Mesodermal cell (in vitro differentiated cells): Measurements from ENCODE around the gene GCHFR.

Experiments
- H3K27ac ChIP-seq: 2 replicates; pipeline ENCODE4 v1.7.0; 2013; ENCODE audit warnings: mild to moderate bottlenecking, low read depth, low read length, moderate library complexity; ENCODE audit not compliant: severe bottlenecking
- H3K36me3 ChIP-seq: 2 replicates; pipeline ENCODE4 v1.7.1; 2013; ENCODE audit warnings: mild to moderate bottlenecking, low read length, moderate library complexity; ENCODE audit not compliant: control insufficient read depth, insufficient read depth
- H3K4me1 ChIP-seq: one replicate; pipeline ENCODE4 v1.7.1; 2013; ENCODE audit warnings: mild to moderate bottlenecking, low read length; ENCODE audit not compliant: insufficient read depth, control insufficient read depth, poor library complexity, severe bottlenecking
- H3K4me3 ChIP-seq: 2 replicates; pipeline ENCODE4 v1.7.0; 2013; ENCODE audit warnings: low read length, control low read depth, mild to moderate bottlenecking; ENCODE audit not compliant: insufficient read depth, poor library complexity, severe bottlenecking; ENCODE audit errors: extremely low read depth
- H3K9me3 ChIP-seq: 2 replicates; pipeline ENCODE4 v1.7.1; 2013; ENCODE audit warnings: mild to moderate bottlenecking, low read length, moderate library complexity; ENCODE audit not compliant: control insufficient read depth
- WGBS, 2 experiments: methylation state at CpG; one replicate each; pipeline ENCODE4 v1.1.5; 2013; ENCODE audit warnings: missing lambda C conversion rate in 2 of 2; ENCODE audit not compliant: insufficient coverage in 2 of 2; 5-methylcytosine and 5-hydroxymethylcytosine counted together

Gene GCHFR

DNA sequence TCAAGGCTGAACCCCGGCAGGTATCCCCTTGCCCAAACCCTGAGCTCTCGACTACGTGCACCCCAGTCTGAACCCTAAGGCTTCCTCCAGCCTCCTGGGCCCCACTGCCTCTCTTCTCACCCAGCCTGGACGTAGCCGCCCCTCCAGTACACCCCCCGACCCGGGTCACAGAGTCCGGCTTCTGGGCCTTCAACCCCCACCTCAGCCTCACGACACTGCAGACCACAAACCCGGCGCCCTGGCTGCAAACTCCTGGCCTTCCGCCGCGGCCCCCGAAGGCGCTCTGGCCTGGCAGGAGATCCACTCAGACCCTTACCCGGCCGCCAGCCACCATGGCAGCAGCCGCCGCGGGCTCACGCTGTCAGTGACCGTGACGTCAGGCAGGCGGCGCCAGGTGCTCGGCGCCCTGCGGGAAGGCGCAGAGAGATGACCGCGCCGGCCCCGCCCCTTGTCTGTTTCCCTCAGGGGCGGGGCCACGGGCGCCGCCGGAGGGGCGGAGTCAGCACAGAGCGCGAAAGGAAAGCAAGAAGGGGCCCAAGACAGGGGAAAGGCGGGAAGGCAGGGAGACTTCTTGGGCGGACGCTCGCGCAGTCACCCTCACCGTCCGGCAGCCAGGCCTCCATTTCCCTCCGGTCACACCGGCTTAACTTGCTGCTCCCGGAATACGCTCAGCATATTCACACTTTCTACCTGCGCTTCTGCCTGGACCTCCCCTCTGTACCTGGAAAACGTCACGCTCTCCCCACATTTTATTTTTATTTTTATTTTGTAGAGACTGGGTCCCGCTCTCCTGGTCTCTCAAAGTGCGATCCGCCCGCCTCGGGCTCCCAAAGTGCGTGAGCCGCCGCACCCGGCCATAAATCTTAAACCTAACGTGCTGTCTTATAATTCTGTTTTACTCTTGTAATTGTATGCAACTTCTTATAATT lies 8.7 kb upstream of the GCHFR start, which contains the start of gene RMDN3:
RMDN3 (minus strand) TSS at position 372 of the 929 bp plus-strand sequence. CDS start 471 bp downstream, outside the sequence.
- H3K9me3 ChIP-seq = no peaks in the 10 kb centered on the region
- H3K4me3 ChIP-seq = peak within 1 kb of the TSS; percentile 92
- peaks cover 20% of the 10 kb centered on the region for H3K36me3 ChIP-seq
- H3K4me1 ChIP-seq = no peaks in the 10 kb centered on the region
- WGBS, 2 experiments = 1% methylated on average over 40 to 51 of the region's 66 CpGs
- H3K27ac ChIP-seq = peak within 1 kb of the TSS; percentile 78

DNA sequence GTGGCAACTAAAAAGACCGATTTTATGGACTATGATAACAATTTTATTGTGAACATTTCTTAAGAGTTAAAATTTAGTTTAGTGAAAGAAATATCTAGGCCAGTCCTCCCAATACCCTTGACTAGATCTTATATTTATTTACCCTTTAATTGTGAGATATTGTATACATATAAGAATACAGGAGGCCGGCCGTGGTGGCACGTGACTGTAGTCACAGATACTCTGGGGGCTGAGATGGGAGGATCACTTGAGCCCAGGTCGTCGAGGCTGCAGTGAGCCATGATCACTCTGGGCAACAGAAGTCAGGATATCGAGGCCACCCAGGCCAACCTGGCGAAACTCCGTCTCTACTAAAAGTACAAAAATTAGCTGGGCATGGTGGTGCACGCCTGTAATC lies 8.1 kb upstream of the GCHFR start:
- no peaks in the 10 kb centered on the region for H3K4me1 ChIP-seq
- no peaks in the 10 kb centered on the region for H3K9me3 ChIP-seq
- H3K4me3 ChIP-seq = peak overlapping the region; percentile 92
- H3K36me3 ChIP-seq = peaks cover 14% of the 10 kb centered on the region
- H3K27ac ChIP-seq = peak overlapping the region; percentile 78
- 89 to 94% methylated on average over 9 of the region's 10 CpGs for WGBS, 2 experiments

- peaks cover 5% of the 10 kb centered on the region for H3K36me3 ChIP-seq
- H3K27ac ChIP-seq = peak overlapping the region; percentile 20
- no peak overlapping the region for H3K4me3 ChIP-seq
- 39 to 72% methylated on average over 3 to 6 of the region's 6 CpGs for WGBS, 2 experiments
- H3K4me1 ChIP-seq = no peaks in the 10 kb centered on the region
- no peaks in the 10 kb centered on the region for H3K9me3 ChIP-seq
Measured at GRCh38 chr15:40756938-40757337, 6.9 kb upstream of the GCHFR start.

DNA sequence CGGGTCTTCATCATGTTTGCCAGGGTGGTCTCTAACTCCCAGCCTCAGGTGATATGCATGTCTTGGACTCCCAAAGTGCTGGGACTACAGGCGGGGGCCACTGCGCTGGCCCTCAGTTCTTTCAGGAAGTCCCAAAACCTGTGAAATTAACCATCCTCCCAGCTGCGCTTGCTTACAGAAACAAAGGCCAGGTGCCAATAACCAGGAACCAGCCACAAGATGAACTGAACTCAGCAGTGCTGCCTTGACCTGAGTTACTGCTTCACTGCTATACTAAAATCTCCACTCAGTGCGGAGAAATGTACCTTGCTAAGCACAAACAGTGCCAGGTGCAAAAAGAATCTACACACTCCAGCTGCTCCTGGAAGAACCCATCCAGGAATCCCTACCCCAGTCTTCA lies 3.9 kb upstream of the GCHFR start:
- WGBS, 2 experiments = 86 to 97% methylated on average over 3 to 4 of the region's 5 CpGs
- Histone ChIP-seq H3K27ac (no peak overlapping the region), H3K36me3 (no peaks in the 10 kb centered on the region)

DNA sequence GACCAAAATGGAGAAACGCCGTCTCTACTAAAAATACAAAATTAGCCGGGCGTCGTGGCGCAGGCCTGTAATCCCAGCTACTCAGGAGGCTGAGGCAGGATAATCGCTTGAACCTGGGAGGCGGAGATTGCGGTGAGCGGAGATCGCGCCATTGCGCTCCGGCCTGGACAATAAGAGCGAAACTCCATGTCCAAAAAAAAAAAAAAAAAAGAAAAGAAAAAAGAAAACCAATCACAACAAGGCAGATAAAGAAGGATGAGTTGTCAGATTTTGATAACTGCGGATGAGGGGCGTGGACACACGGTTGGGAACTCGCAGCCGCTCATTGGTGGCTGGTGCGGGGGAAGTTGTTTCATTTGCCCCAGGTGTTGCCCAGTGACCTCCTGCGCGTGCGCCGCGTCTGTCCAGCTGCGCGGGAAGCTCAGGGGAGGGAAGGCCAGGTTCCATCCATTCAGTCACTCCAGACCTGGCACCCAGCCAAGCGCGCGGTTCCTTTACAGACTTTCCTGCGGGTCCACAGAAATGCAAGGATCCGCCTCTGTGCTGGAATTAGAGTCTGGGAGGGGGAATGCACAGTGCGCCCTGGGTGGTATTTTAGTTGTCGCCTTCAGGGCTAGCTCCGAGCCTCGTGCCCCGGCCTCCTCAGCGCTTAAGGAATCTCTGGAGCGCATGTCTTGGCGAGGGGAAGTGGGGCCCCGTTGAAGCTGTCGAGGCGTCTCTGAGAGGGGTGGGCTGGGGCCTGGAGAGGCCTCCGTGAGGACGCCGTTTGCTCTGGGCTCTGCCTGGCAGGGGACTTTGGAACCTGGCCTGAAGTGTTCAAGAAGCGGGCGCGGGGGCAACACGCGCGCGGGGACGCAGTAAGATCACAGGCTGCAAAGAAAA lies 708 bp upstream of the GCHFR start:
- peak overlapping the region; percentile 55 for H3K4me3 ChIP-seq
- H3K4me1 ChIP-seq = peaks cover 28% of the 10 kb centered on the region
- no peaks in the 10 kb centered on the region for H3K9me3 ChIP-seq
- peak overlapping the region; percentile 57 for H3K27ac ChIP-seq
- H3K36me3 ChIP-seq = no peaks in the 10 kb centered on the region
- WGBS, 2 experiments = 63 to 68% methylated on average over 27 to 45 of the region's 55 CpGs

More for the DNA sequence above, 3.9 kb upstream of the GCHFR start:
- H3K4me3 ChIP-seq = no peak overlapping the region
- peaks cover 3% of the 10 kb centered on the region for H3K4me1 ChIP-seq
- H3K9me3 ChIP-seq = no peaks in the 10 kb centered on the region

GRCh38 chr15:40764629-40765103 lies 798 bp downstream of the GCHFR start:
- peaks cover 5% of the 10 kb centered on the region for H3K36me3 ChIP-seq
- H3K4me1 ChIP-seq = peaks cover 40% of the 10 kb centered on the region
- 62 to 70% methylated on average over 6 to 8 of the region's 8 CpGs for WGBS, 2 experiments
- H3K9me3 ChIP-seq = no peaks in the 10 kb centered on the region
- H3K27ac ChIP-seq = no peak overlapping the region
- peak overlapping the region; percentile 55 for H3K4me3 ChIP-seq

- Histone ChIP-seq H3K9me3 (no peaks in the 10 kb centered on the region), H3K36me3 (peaks cover 9% of the 10 kb centered on the region), H3K27ac (peak overlapping the region; percentile 16), H3K4me1 (peaks cover 40% of the 10 kb centered on the region), H3K4me3 (no peak overlapping the region)
- 60 to 71% methylated on average over 4 to 7 of the region's 7 CpGs for WGBS, 2 experiments
Measured at GRCh38 chr15:40766194-40766815, 2.4 kb downstream of the GCHFR start.

GRCh38 chr15:40766906-40767837 lies 3.3 kb downstream of the GCHFR start:
- H3K4me3 ChIP-seq = no peak overlapping the region
- WGBS, 2 experiments = 73 to 75% methylated on average over 25 to 28 of the region's 32 CpGs
- H3K36me3 ChIP-seq = peaks cover 11% of the 10 kb centered on the region
- H3K4me1 ChIP-seq = peaks cover 40% of the 10 kb centered on the region
- peak overlapping the region; percentile 5 for H3K27ac ChIP-seq
- no peaks in the 10 kb centered on the region for H3K9me3 ChIP-seq

GRCh38 chr15:40767838-40768500 lies 4.1 kb downstream of the GCHFR start:
- no peaks in the 10 kb centered on the region for H3K9me3 ChIP-seq
- no peak overlapping the region for H3K4me3 ChIP-seq
- peaks cover 15% of the 10 kb centered on the region for H3K36me3 ChIP-seq
- no peak overlapping the region for H3K27ac ChIP-seq
- WGBS, 2 experiments = 93 to 94% methylated on average over 27 to 28 of the region's 29 CpGs
- peaks cover 40% of the 10 kb centered on the region for H3K4me1 ChIP-seq
